Sigmoid colon (tissue), 7 donors: ENCODE data around the gene IFNGR2. TPM values are rescaled to one million over a fixed set of nuclear protein-coding genes. Genes with fewer than 3 reads are reported as not detected.

Experiments
- DNase-seq: peaks from one replicate; pipeline ENCODE4 v3.0.0-alpha.2; 2019
- H3K27ac ChIP-seq, 4 donors: fragments of 200-600 bp; sonication (generic); one replicate each; pipeline ENCODE4 v1.5.1; 2016 to 2019; ENCODE audit warnings: mild to moderate bottlenecking in 1 of 4
- H3K27me3 ChIP-seq, 3 donors: fragments of 200-600 bp; sonication (generic); one replicate each; pipeline ENCODE4 v1.5.1; 2019; ENCODE audit warnings: mild to moderate bottlenecking in 1 of 3
- H3K36me3 ChIP-seq, 4 donors: fragments of 200-600 bp; sonication (generic); one replicate each; pipeline ENCODE4 v1.5.1; 2016 to 2019
- H3K4me1 ChIP-seq, 4 donors: fragments of 200-600 bp; sonication (generic); one replicate each; pipeline ENCODE4 v1.5.1; 2017 to 2019
- H3K4me3 ChIP-seq, 4 donors: fragments of 200-600 bp; sonication (generic); one replicate each; pipeline ENCODE4 v1.5.1; 2017 to 2019; ENCODE audit warnings: mild to moderate bottlenecking in 2 of 4, moderate library complexity in 1 of 4
- H3K9me3 ChIP-seq, 4 donors: fragments of 200-600 bp in 3 of 4; sonication (generic) in 3 of 4; one replicate each; pipeline versions ENCODE4 v1.5.1 to v1.6.1; 2013 to 2019
- CTCF ChIP-seq, 4 experiments: fragments of 450-650 bp in 3 of 4; fragments of 200-600 bp in 1 of 4; IDR thresholded peaks; one replicate each; pipeline ENCODE4 v1.5.1; 2016 to 2019; ENCODE audit warnings: antibody characterized with exemption in 4 of 4, mild to moderate bottlenecking in 3 of 4, moderate library complexity in 2 of 4
- EP300 ChIP-seq, 4 donors: sonication (generic); formaldehyde crosslinking; IDR thresholded peaks; one replicate each; pipeline ENCODE4 v1.6.1; 2017; ENCODE audit warnings: antibody characterized with exemption in 4 of 4
- POLR2A ChIP-seq, 2 donors: fragments of 450-650 bp; IDR thresholded peaks; one replicate each; pipeline ENCODE4 v1.6.1; 2016; ENCODE audit warnings: antibody characterized with exemption in 2 of 2, mild to moderate bottlenecking in 2 of 2, moderate library complexity in 2 of 2
- POLR2AphosphoS5 ChIP-seq, 4 donors: sonication (generic); formaldehyde crosslinking; IDR thresholded peaks; one replicate each; pipeline ENCODE4 v1.6.1; 2017; ENCODE audit warnings: antibody characterized with exemption in 4 of 4
- WGBS, 2 donors: extraction: QIAGEN DNeasy Blood & Tissue Kit; methylation state at CpG; one replicate each; pipeline ENCODE4 v1.1.7; 2013; 5-methylcytosine and 5-hydroxymethylcytosine counted together
- intact Hi-C: fragments of 100-400 bp; cut with DNase I; formaldehyde crosslinking; loops from one replicate; pipeline ENCODE4 v1.15.1; 2023
- polyA plus RNA-seq, 3 donors: library from polyadenylated mRNA; stranded (reverse); fragments of 200-250 nt; gene quantifications; one replicate each; pipeline ENCODE4 v1.2.3, GENCODE V29; 2013
- total RNA-seq, 4 donors: library from RNA; depleted of rRNA; stranded (reverse); fragments of >200 nt; gene quantifications; one replicate each; pipeline ENCODE4 v1.1.0, GENCODE V29; 2016
- donor health status: healthy with polysubstance abuse.
- donor health status: Bipolar disorder and iron deficiency.
- donor health status: healthy.

The IFNGR2 gene
- total and polyA plus RNA-seq, 7 donors: 34.9 to 178 (median 65.8) TPM

- intact Hi-C loops: no loop called here
- 65% methylated on average over 17 of the region's 17 CpGs for WGBS, 2 donors
Measured at GRCh38 chr21:33384841-33385331, 18.3 kb upstream of the IFNGR2 start.

GRCh38 chr21:33386222-33386784, 16.9 kb upstream of the IFNGR2 start:
- intact Hi-C loops: no loop called here
- Histone ChIP-seq H3K36me3 (no peaks in the 10 kb centered on the region), H3K4me1 (peaks cover 0 to 10% (median 6%) of the 10 kb centered on the region in 4 donors), H3K27me3 (no peaks in the 10 kb centered on the region), H3K9me3 (no peaks in the 10 kb centered on the region), H3K27ac (no peak overlapping the region), H3K4me3 (no peak overlapping the region)
- TF ChIP-seq EP300 (IDR thresholded peaks at IDR 0.05) (no peak), POLR2AphosphoS5 (IDR thresholded peaks at IDR 0.05) (no peak), CTCF (IDR thresholded peaks at IDR 0.05) (no peak), POLR2A (IDR thresholded peaks at IDR 0.05) (no peak)
- DNase-seq: no peak
- WGBS, 2 donors: 84 to 87% methylated on average over 6 of the region's 6 CpGs

More at GRCh38 chr21:33384841-33385331, 18.3 kb upstream of the IFNGR2 start:
- TF ChIP-seq EP300 (IDR thresholded peaks at IDR 0.05) (no peak), CTCF (IDR thresholded peaks at IDR 0.05) (no peak), POLR2AphosphoS5 (IDR thresholded peaks at IDR 0.05) (no peak), POLR2A (IDR thresholded peaks at IDR 0.05) (no peak)
- no peak overlapping the region for H3K4me3 ChIP-seq
- no peak overlapping the region for H3K27ac ChIP-seq
- peaks cover 0 to 21% (median 16%) of the 10 kb centered on the region in 4 donors for H3K4me1 ChIP-seq
- H3K9me3 ChIP-seq: no peaks in the 10 kb centered on the region
- DNase-seq: no peak
- no peaks in the 10 kb centered on the region for H3K27me3 ChIP-seq
- H3K36me3 ChIP-seq: no peaks in the 10 kb centered on the region

GRCh38 chr21:33387294-33387693, 15.9 kb upstream of the IFNGR2 start:
- DNase-seq: no peak
- no peaks in the 10 kb centered on the region for H3K36me3 ChIP-seq
- H3K27me3 ChIP-seq: no peaks in the 10 kb centered on the region
- TF ChIP-seq EP300 (IDR thresholded peaks at IDR 0.05): no peak
- no peak for TF ChIP-seq POLR2A (IDR thresholded peaks at IDR 0.05)
- TF ChIP-seq POLR2AphosphoS5 (IDR thresholded peaks at IDR 0.05): no peak
- no peak for TF ChIP-seq CTCF (IDR thresholded peaks at IDR 0.05)
- WGBS, 2 donors: 94% methylated on average over 6 of the region's 6 CpGs
- H3K4me1 ChIP-seq: peaks cover 0 to 10% (median 6%) of the 10 kb centered on the region in 4 donors
- H3K9me3 ChIP-seq: no peaks in the 10 kb centered on the region
- no peak overlapping the region for H3K27ac ChIP-seq
- intact Hi-C loops: no loop called here
- no peak overlapping the region for H3K4me3 ChIP-seq

GRCh38 chr21:33388188-33388587, 15.0 kb upstream of the IFNGR2 start:
- no peak for DNase-seq
- Histone ChIP-seq H3K4me3 (no peak overlapping the region), H3K4me1 (peaks cover 0 to 6% (median 1%) of the 10 kb centered on the region in 4 donors), H3K27ac (no peak overlapping the region), H3K27me3 (no peaks in the 10 kb centered on the region), H3K36me3 (no peaks in the 10 kb centered on the region), H3K9me3 (no peaks in the 10 kb centered on the region)
- intact Hi-C loops: no loop called here
- 73 to 84% methylated on average over 4 of the region's 4 CpGs for WGBS, 2 donors
- TF ChIP-seq CTCF (IDR thresholded peaks at IDR 0.05): no peak
- no peak for TF ChIP-seq EP300 (IDR thresholded peaks at IDR 0.05)
- no peak for TF ChIP-seq POLR2A (IDR thresholded peaks at IDR 0.05)
- no peak for TF ChIP-seq POLR2AphosphoS5 (IDR thresholded peaks at IDR 0.05)

GRCh38 chr21:33390479-33390878, 12.7 kb upstream of the IFNGR2 start:
- intact Hi-C loops: no loop called here
- DNase-seq: no peak
- TF ChIP-seq POLR2A (IDR thresholded peaks at IDR 0.05) (no peak), EP300 (IDR thresholded peaks at IDR 0.05) (no peak), CTCF (IDR thresholded peaks at IDR 0.05) (no peak), POLR2AphosphoS5 (IDR thresholded peaks at IDR 0.05) (no peak)
- Histone ChIP-seq H3K27me3 (no peaks in the 10 kb centered on the region), H3K36me3 (no peaks in the 10 kb centered on the region), H3K9me3 (no peaks in the 10 kb centered on the region), H3K27ac (no peak overlapping the region), H3K4me3 (no peak overlapping the region), H3K4me1 (no peaks in the 10 kb centered on the region)
- WGBS, 2 donors: 85 to 91% methylated on average over 5 of the region's 5 CpGs
